Measurements from ENCODE around the gene XYLT1.

The XYLT1 gene

DNA sequence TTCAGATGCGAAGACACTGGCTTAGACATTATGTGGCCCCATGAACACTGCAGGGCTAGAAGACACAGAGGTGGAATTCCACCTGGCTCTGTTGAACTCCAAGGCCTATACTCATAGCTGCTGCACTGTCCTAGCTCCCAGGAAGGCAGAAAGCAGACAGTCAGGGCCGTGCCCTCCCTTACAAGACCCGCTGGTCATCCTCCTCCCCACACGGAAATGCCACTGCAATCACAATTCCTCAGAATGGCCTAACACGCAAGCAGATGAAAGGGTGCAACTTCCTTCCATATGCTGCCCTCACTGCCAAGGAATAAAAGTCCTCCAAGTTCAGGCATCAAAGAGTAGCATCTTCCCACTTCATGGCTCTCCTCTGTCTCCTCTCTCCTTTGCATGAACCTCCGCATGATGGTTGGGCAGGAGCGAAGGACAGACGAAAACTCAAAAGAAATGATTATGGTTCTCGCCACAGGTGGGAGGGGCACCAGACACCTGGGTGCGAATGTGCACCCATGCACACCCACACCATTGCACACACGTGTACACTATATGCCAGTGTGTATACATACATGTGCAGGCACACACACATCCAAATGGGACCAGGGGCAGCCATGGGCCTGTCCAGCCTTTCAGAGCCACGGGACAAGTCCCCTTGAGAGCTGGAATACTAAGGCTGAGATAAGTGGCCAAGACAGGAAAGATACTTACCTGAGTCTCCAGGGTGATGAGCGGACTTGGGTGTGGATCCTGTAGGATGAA is 113.3 kb downstream of the XYLT1 start:
- H3K4me1 ChIP-seq (ENCODE audit: control insufficient read depth, low read depth, low read length) = peaks cover 10% of the 10 kb centered on the region
- no peak overlapping the region for H3K4me3 ChIP-seq (ENCODE audit: low read length)
- H4K5ac ChIP-seq (ENCODE audit: low read length) = no peak overlapping the region
- no peak overlapping the region for H2AK5ac ChIP-seq (ENCODE audit: low read length)
- H3K18ac ChIP-seq (ENCODE audit: low read length) = no peak overlapping the region
- H2BK5ac ChIP-seq (ENCODE audit: low read length) = no peak overlapping the region
- H2BK120ac ChIP-seq (ENCODE audit: low read depth, low read length) = no peak overlapping the region
- no peak overlapping the region for H3K4ac ChIP-seq (ENCODE audit: low read depth, low read length)
- no CpG with 5 or more reads among the region's 13 CpGs for WGBS (ENCODE audit: extremely low coverage, insufficient coverage, low lambda C conversion rate)
- no peak overlapping the region for H3K9ac ChIP-seq (ENCODE audit: low read length)
- H2BK15ac ChIP-seq (replicated peaks; ENCODE audit: low read depth) = no peak overlapping the region
- H3K27me3 ChIP-seq (ENCODE audit: insufficient read depth, low read length, poor library complexity) = no peaks in the 10 kb centered on the region
- H3K79me1 ChIP-seq (ENCODE audit: low read length) = peaks cover 3% of the 10 kb centered on the region
- no peak overlapping the region for H4K8ac ChIP-seq (ENCODE audit: low read depth, low read length)
- H3K56ac ChIP-seq (ENCODE audit: low read length) = no peak overlapping the region
- H3K4me2 ChIP-seq (ENCODE audit: low read length) = no peak overlapping the region
- no peaks in the 10 kb centered on the region for H3K36me3 ChIP-seq (ENCODE audit: control insufficient read depth, insufficient read depth, low read length)
- H3K23ac ChIP-seq (ENCODE audit: low read length) = no peak overlapping the region
- no peak overlapping the region for H3K27ac ChIP-seq (ENCODE audit: low read depth, low read length)
- H3K79me2 ChIP-seq (ENCODE audit: control insufficient read depth, insufficient read depth, low read length) = no peaks in the 10 kb centered on the region
- no peak for DNase-seq

- Histone ChIP-seq H4K8ac (ENCODE audit: low read depth, low read length) (no peak overlapping the region), H3K79me1 (ENCODE audit: low read length) (peaks cover 3% of the 10 kb centered on the region), H2BK120ac (ENCODE audit: low read depth, low read length) (no peak overlapping the region), H3K4ac (ENCODE audit: low read depth, low read length) (no peak overlapping the region), H3K56ac (ENCODE audit: low read length) (no peak overlapping the region), H3K9ac (ENCODE audit: low read length) (no peak overlapping the region), H4K5ac (ENCODE audit: low read length) (no peak overlapping the region), H2AK5ac (ENCODE audit: low read length) (no peak overlapping the region), H3K27ac (ENCODE audit: low read depth, low read length) (no peak overlapping the region), H3K4me3 (ENCODE audit: low read length) (no peak overlapping the region), H3K4me1 (ENCODE audit: control insufficient read depth, low read depth, low read length) (peaks cover 7% of the 10 kb centered on the region), H2BK5ac (ENCODE audit: low read length) (no peak overlapping the region), H3K36me3 (ENCODE audit: control insufficient read depth, insufficient read depth, low read length) (no peaks in the 10 kb centered on the region), H3K18ac (ENCODE audit: low read length) (no peak overlapping the region), H3K27me3 (ENCODE audit: insufficient read depth, low read length, poor library complexity) (no peaks in the 10 kb centered on the region), H3K4me2 (ENCODE audit: low read length) (no peak overlapping the region), H3K79me2 (ENCODE audit: control insufficient read depth, insufficient read depth, low read length) (no peaks in the 10 kb centered on the region), H2BK15ac (replicated peaks; ENCODE audit: low read depth) (no peak overlapping the region), H3K23ac (ENCODE audit: low read length) (no peak overlapping the region)
- WGBS (ENCODE audit: extremely low coverage, insufficient coverage, low lambda C conversion rate) = no CpG with 5 or more reads among the region's 11 CpGs
- no peak for DNase-seq
Observed at GRCh38 chr16:17356243-17356933, 114.4 kb downstream of the XYLT1 start.

DNA sequence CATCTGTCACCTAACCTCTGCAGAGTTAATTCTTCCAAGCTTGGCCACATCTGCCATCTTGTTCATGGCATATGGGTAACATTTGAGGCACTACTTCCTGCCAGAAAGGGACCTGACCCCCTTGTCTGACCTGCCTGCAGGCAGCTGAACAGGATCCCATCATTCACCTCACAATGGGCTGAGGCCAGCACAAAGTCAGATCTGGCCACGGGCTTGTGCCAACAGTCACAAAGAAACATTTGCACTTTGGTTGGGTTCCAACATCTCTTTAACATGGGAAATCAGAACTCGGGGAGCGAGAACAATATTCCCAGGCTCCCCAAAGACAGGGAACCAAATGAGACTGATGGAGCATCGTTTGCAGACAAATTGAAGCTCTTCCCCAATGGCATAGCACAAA is 116.1 kb downstream of the XYLT1 start:
- Histone ChIP-seq H3K27ac (ENCODE audit: low read depth, low read length) (no peak overlapping the region), H2BK15ac (replicated peaks; ENCODE audit: low read depth) (no peak overlapping the region), H3K27me3 (ENCODE audit: insufficient read depth, low read length, poor library complexity) (no peaks in the 10 kb centered on the region), H3K56ac (ENCODE audit: low read length) (no peak overlapping the region), H3K4ac (ENCODE audit: low read depth, low read length) (no peak overlapping the region), H3K79me1 (ENCODE audit: low read length) (peaks cover 3% of the 10 kb centered on the region), H3K4me3 (ENCODE audit: low read length) (no peak overlapping the region), H3K79me2 (ENCODE audit: control insufficient read depth, insufficient read depth, low read length) (no peaks in the 10 kb centered on the region), H3K4me1 (ENCODE audit: control insufficient read depth, low read depth, low read length) (peaks cover 5% of the 10 kb centered on the region), H2BK5ac (ENCODE audit: low read length) (no peak overlapping the region), H2AK5ac (ENCODE audit: low read length) (no peak overlapping the region), H4K5ac (ENCODE audit: low read length) (no peak overlapping the region), H2BK120ac (ENCODE audit: low read depth, low read length) (no peak overlapping the region), H3K4me2 (ENCODE audit: low read length) (no peak overlapping the region), H3K36me3 (ENCODE audit: control insufficient read depth, insufficient read depth, low read length) (no peaks in the 10 kb centered on the region), H4K8ac (ENCODE audit: low read depth, low read length) (no peak overlapping the region), H3K18ac (ENCODE audit: low read length) (no peak overlapping the region), H3K23ac (ENCODE audit: low read length) (no peak overlapping the region), H3K9ac (ENCODE audit: low read length) (no peak overlapping the region)
- no CpG with 5 or more reads among the region's 4 CpGs for WGBS (ENCODE audit: extremely low coverage, insufficient coverage, low lambda C conversion rate)
- DNase-seq = no peak

- H3K79me2 ChIP-seq (ENCODE audit: control insufficient read depth, insufficient read depth, low read length) = no peaks in the 10 kb centered on the region
- no peak overlapping the region for H3K27ac ChIP-seq (ENCODE audit: low read depth, low read length)
- H3K4me1 ChIP-seq (ENCODE audit: control insufficient read depth, low read depth, low read length) = peaks cover 2% of the 10 kb centered on the region
- no peak overlapping the region for H4K5ac ChIP-seq (ENCODE audit: low read length)
- H3K23ac ChIP-seq (ENCODE audit: low read length) = no peak overlapping the region
- H3K4me3 ChIP-seq (ENCODE audit: low read length) = no peak overlapping the region
- H3K36me3 ChIP-seq (ENCODE audit: control insufficient read depth, insufficient read depth, low read length) = no peaks in the 10 kb centered on the region
- no peak overlapping the region for H2AK5ac ChIP-seq (ENCODE audit: low read length)
- H2BK120ac ChIP-seq (ENCODE audit: low read depth, low read length) = no peak overlapping the region
- H3K56ac ChIP-seq (ENCODE audit: low read length) = no peak overlapping the region
- H3K9ac ChIP-seq (ENCODE audit: low read length) = no peak overlapping the region
- H3K79me1 ChIP-seq (ENCODE audit: low read length) = peaks cover 3% of the 10 kb centered on the region
- no peaks in the 10 kb centered on the region for H3K27me3 ChIP-seq (ENCODE audit: insufficient read depth, low read length, poor library complexity)
- H2BK5ac ChIP-seq (ENCODE audit: low read length) = no peak overlapping the region
- no peak overlapping the region for H3K4me2 ChIP-seq (ENCODE audit: low read length)
- no peak for DNase-seq
- H3K4ac ChIP-seq (ENCODE audit: low read depth, low read length) = no peak overlapping the region
- H2BK15ac ChIP-seq (replicated peaks; ENCODE audit: low read depth) = no peak overlapping the region
- no CpG with 5 or more reads among the region's 10 CpGs for WGBS (ENCODE audit: extremely low coverage, insufficient coverage, low lambda C conversion rate)
- H3K18ac ChIP-seq (ENCODE audit: low read length) = no peak overlapping the region
- H4K8ac ChIP-seq (ENCODE audit: low read depth, low read length) = no peak overlapping the region
Observed at GRCh38 chr16:17354141-17354601, 116.6 kb downstream of the XYLT1 start.

- no peaks in the 10 kb centered on the region for H3K4me1 ChIP-seq (ENCODE audit: control insufficient read depth, low read depth, low read length)
- no peaks in the 10 kb centered on the region for H3K79me2 ChIP-seq (ENCODE audit: control insufficient read depth, insufficient read depth, low read length)
- no peak overlapping the region for H3K23ac ChIP-seq (ENCODE audit: low read length)
- no peak overlapping the region for H3K56ac ChIP-seq (ENCODE audit: low read length)
- H3K4me2 ChIP-seq (ENCODE audit: low read length) = no peak overlapping the region
- H2BK15ac ChIP-seq (replicated peaks; ENCODE audit: low read depth) = no peak overlapping the region
- no peak overlapping the region for H4K8ac ChIP-seq (ENCODE audit: low read depth, low read length)
- no peak overlapping the region for H2AK5ac ChIP-seq (ENCODE audit: low read length)
- no peak overlapping the region for H3K9ac ChIP-seq (ENCODE audit: low read length)
- no CpG with 5 or more reads among the region's 3 CpGs for WGBS (ENCODE audit: extremely low coverage, insufficient coverage, low lambda C conversion rate)
- no peak overlapping the region for H3K4me3 ChIP-seq (ENCODE audit: low read length)
- no peaks in the 10 kb centered on the region for H3K36me3 ChIP-seq (ENCODE audit: control insufficient read depth, insufficient read depth, low read length)
- no peak overlapping the region for H3K18ac ChIP-seq (ENCODE audit: low read length)
- no peak for DNase-seq
- H3K4ac ChIP-seq (ENCODE audit: low read depth, low read length) = no peak overlapping the region
- no peak overlapping the region for H4K5ac ChIP-seq (ENCODE audit: low read length)
- no peak overlapping the region for H2BK5ac ChIP-seq (ENCODE audit: low read length)
- H3K79me1 ChIP-seq (ENCODE audit: low read length) = peaks cover 2% of the 10 kb centered on the region
- no peak overlapping the region for H2BK120ac ChIP-seq (ENCODE audit: low read depth, low read length)
- H3K27ac ChIP-seq (ENCODE audit: low read depth, low read length) = no peak overlapping the region
- H3K27me3 ChIP-seq (ENCODE audit: insufficient read depth, low read length, poor library complexity) = no peaks in the 10 kb centered on the region
Observed at GRCh38 chr16:17353561-17353960, 117.2 kb downstream of the XYLT1 start.
